Panc1 (cell line): Measurements from ENCODE around the gene RARRES2. TPM values are rescaled to one million over a fixed set of nuclear protein-coding genes. Genes with fewer than 3 reads are reported as not detected.

Source experiments
- ATAC-seq: fragments of 200-7000 bp; cut with Tn5 transposase; 2 replicates; pipeline ENCODE4 v1.9.1; 2020; ENCODE audit warnings: mild to moderate bottlenecking, moderate library complexity
- BruUV-seq: library from RNA; stranded (reverse); fragments of 400-500 nt; replicated peaks from 2 replicates; lab custom pipeline; 2021; lab: Mats Ljungman, UMichigan
- CTCF ChIA-PET: fragments of 300-600 bp; sonication (Branson Sonifier 250); formaldehyde crosslinking; loops from one replicate; lab custom pipeline; 2022; ENCODE audit warnings: antibody characterized with exemption; lab: Charles Lee
- POLR2A ChIA-PET: fragments of 300-600 bp; sonication (Branson Sonifier 250); formaldehyde crosslinking; loops from one replicate; lab custom pipeline; 2022; ENCODE audit warnings: antibody characterized with exemption; lab: Charles Lee
- DNase-seq: peaks from one replicate; pipeline ENCODE4 v3.0.0-alpha.2; 2010; ENCODE audit warnings: low read depth, low spot score
- H3K27ac ChIP-seq: 2 replicates; pipeline ENCODE4 v1.5.1; 2011; ENCODE audit warnings: mild to moderate bottlenecking, low read length, inconsistent platforms
- H3K27me3 ChIP-seq: fragments of 200-500 bp; sonication (Bioruptor generic); 2 replicates; pipeline ENCODE4 v1.6.0; 2014; ENCODE audit warnings: low read length, inconsistent platforms; ENCODE audit not compliant: control insufficient read depth, insufficient read depth
- H3K36me3 ChIP-seq: fragments of 200-500 bp; sonication (Bioruptor generic); 2 replicates; pipeline ENCODE4 v1.5.1; 2014; ENCODE audit warnings: inconsistent platforms, mild to moderate bottlenecking, low read length, moderate library complexity; ENCODE audit not compliant: control insufficient read depth, insufficient read depth
- H3K4me1 ChIP-seq: 2 replicates; pipeline ENCODE4 v1.5.1; 2011; ENCODE audit warnings: inconsistent platforms, mild to moderate bottlenecking, low read length, moderate library complexity; ENCODE audit not compliant: control insufficient read depth, insufficient read depth
- H3K4me3 ChIP-seq, 2 experiments: 2 replicates each; pipeline ENCODE4 v1.5.1; 2011 to 2012; ENCODE audit warnings: low read depth in 2 of 2, low read length in 2 of 2, mild to moderate bottlenecking in 2 of 2, inconsistent platforms in 1 of 2, moderate library complexity in 1 of 2
- H3K9me3 ChIP-seq: fragments of 200-500 bp; sonication (Bioruptor generic); 2 replicates; pipeline ENCODE4 v1.5.1; 2014; ENCODE audit warnings: low read depth, mild to moderate bottlenecking, inconsistent platforms, low read length, moderate library complexity; ENCODE audit not compliant: control insufficient read depth, insufficient read depth
- CTCF ChIP-seq: fragments of 450-650 bp; IDR thresholded peaks from 2 replicates; pipeline ENCODE4 v1.5.1; 2017; ENCODE audit warnings: mild to moderate bottlenecking
- POLR2AphosphoS5 ChIP-seq: IDR thresholded peaks from 2 replicates; pipeline ENCODE4 v1.6.1; 2012; ENCODE audit warnings: mild to moderate bottlenecking, low read depth, low read length, moderate library complexity
- REST ChIP-seq, 2 experiments: IDR thresholded peaks; 2 replicates each; pipeline ENCODE4 v1.6.1; 2011 to 2012; ENCODE audit warnings: low read depth in 2 of 2, control low read depth in 1 of 2, low read length in 1 of 2, mild to moderate bottlenecking in 1 of 2, moderate library complexity in 1 of 2; ENCODE audit not compliant: insufficient read depth in 1 of 2
- SIN3A ChIP-seq: IDR thresholded peaks from 2 replicates; pipeline ENCODE4 v1.6.1; 2012; ENCODE audit warnings: low read depth, mild to moderate bottlenecking, low read length, moderate library complexity, borderline replicate concordance; ENCODE audit not compliant: insufficient read depth
- TCF7L2 ChIP-seq: IDR thresholded peaks from 2 replicates; pipeline ENCODE4 v1.6.1; 2011; ENCODE audit warnings: mild to moderate bottlenecking, low read depth, low read length, inconsistent platforms
- in situ Hi-C: cut with HindIII; loops from 2 replicates; pipeline ENCODE4 v1.10.0; 2016; ENCODE audit warnings: low sequenced_read_pairs, low pct_unique_long_range_greater_than_20kb
- intact Hi-C: fragments of 100-400 bp; cut with micrococcal nuclease; formaldehyde crosslinking; loops from one replicate; pipeline ENCODE4 v1.10.0; 2022; ENCODE audit not compliant: unreplicated experiment
- total RNA-seq: library from RNA; stranded (reverse); gene quantifications from one replicate; pipeline ENCODE4 v1.2.1, GENCODE V29; 2021; ENCODE audit not compliant: unreplicated experiment

The RARRES2 gene
- total RNA-seq, 1 experiment from 2014 or later, result 1.1 TPM

GRCh38 chr7:150378853-150379440, 37.5 kb upstream of the RARRES2 start, which contains the start of gene ZNF775:
TSS of gene ZNF775 (plus strand) at chr7:150379330. CDS start at chr7:150388471, 9,141 bp downstream.
- POLR2A ChIA-PET, result interaction anchor here (0.6 kb wide), 2 partner anchors 710 to 820 kb away, joined by 3 read pairs; no protein-coding TSS in a partner anchor
- TF ChIP-seq TCF7L2 (peak; percentile 100), REST (IDR thresholded peaks at IDR 0.05; ENCODE audit: insufficient read depth in 1 of 2, low read depth in 2 of 2, low read length in 1 of 2) (no peak), POLR2AphosphoS5 (peak; percentile 88)
- Histone ChIP-seq H3K9me3 (no peaks in the 10 kb centered on the region), H3K4me1 (peaks cover 68% of the 10 kb centered on the region), H3K36me3 (peaks cover 2% of the 10 kb centered on the region), H3K27ac (peak within 1 kb of the TSS; percentile 98), H3K27me3 (no peaks in the 10 kb centered on the region), H3K4me3 (peak within 1 kb of the TSS; percentile 92 to 96)
- ATAC-seq (peak; percentile 94), DNase-seq (no peak)
- CTCF ChIA-PET, result interaction anchor here (0.7 kb wide), 1 partner anchor 14 kb away, joined by 6 read pairs; no protein-coding TSS in a partner anchor
- intact Hi-C loops, result no loop called here
- no TSS peak for BruUV-seq
- in situ Hi-C loops, result no loop called here

- peak; percentile 32 for ATAC-seq
- peak; percentile 59 for TF ChIP-seq POLR2AphosphoS5
- no peak for TF ChIP-seq TCF7L2
- CTCF ChIA-PET, result interaction anchor here (0.7 kb wide), 1 partner anchor 14 kb away, joined by 6 read pairs; no protein-coding TSS in a partner anchor
- H3K9me3 ChIP-seq, result no peaks in the 10 kb centered on the region
- H3K4me1 ChIP-seq, result peaks cover 74% of the 10 kb centered on the region
- intact Hi-C loops, result no loop called here
- H3K36me3 ChIP-seq, result peaks cover 4% of the 10 kb centered on the region
- BruUV-seq, result TSS peak; percentile 99
- POLR2A ChIA-PET, result interaction anchor here (0.6 to 1.9 kb wide), 3 partner anchors 10 to 821 kb away, joined by 3 to 10 read pairs (median 3); partner anchors contain the start of gene REPIN1
- no peak for DNase-seq
- H3K27me3 ChIP-seq, result no peaks in the 10 kb centered on the region
- in situ Hi-C loops, result no loop called here
- peak overlapping the region; percentile 98 for H3K27ac ChIP-seq
- peak overlapping the region; percentile 82 to 92 for H3K4me3 ChIP-seq
Observed at GRCh38 chr7:150378115-150378852, 36.9 kb upstream of the RARRES2 start.

GRCh38 chr7:150377635-150378034, 36.2 kb upstream of the RARRES2 start:
- Histone ChIP-seq H3K4me1 (peaks cover 73% of the 10 kb centered on the region), H3K4me3 (no peak overlapping the region), H3K27me3 (no peaks in the 10 kb centered on the region), H3K27ac (peak overlapping the region; percentile 98), H3K9me3 (no peaks in the 10 kb centered on the region), H3K36me3 (peaks cover 4% of the 10 kb centered on the region)
- intact Hi-C loops (no loop called here), in situ Hi-C loops (no loop called here)
- ATAC-seq (no peak), DNase-seq (no peak)
- no peak for TF ChIP-seq CTCF
- TF ChIP-seq REST (IDR thresholded peaks at IDR 0.05; ENCODE audit: insufficient read depth in 1 of 2, low read depth in 2 of 2, low read length in 1 of 2), result no peak
- TF ChIP-seq SIN3A, result no peak
- TF ChIP-seq TCF7L2, result no peak
- no peak for TF ChIP-seq POLR2AphosphoS5
- ChIA-PET CTCF (no interaction called here), POLR2A (interaction anchor here (0.5 to 1.9 kb wide), 3 partner anchors 9 to 22 kb away, joined by 3 to 10 read pairs (median 5); partner anchors contain the start of gene REPIN1)
- no TSS peak for BruUV-seq
